ENCODE data around the gene OR6K2.

OR6K2 gene

DNA sequence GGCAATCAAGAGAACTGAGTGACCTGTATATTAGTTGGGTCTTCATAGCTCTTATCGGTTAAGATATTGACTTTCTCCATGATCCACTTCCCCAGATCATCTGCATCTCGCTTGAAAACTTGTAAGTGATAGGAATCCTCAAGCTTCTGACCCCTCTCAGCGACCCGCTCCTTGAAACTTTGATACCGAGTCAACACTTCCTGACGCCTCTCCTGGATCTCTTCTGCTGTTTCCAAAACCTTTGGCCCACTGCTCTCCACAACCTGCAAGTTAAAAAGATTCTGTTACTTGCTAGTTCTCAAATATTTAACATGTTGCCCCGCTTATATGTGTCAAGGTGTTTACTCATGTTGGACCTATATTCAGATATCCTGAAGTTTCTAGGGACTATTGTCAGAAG is 15.4 kb downstream of the OR6K2 start:
- no peak for DNase-seq

DNA sequence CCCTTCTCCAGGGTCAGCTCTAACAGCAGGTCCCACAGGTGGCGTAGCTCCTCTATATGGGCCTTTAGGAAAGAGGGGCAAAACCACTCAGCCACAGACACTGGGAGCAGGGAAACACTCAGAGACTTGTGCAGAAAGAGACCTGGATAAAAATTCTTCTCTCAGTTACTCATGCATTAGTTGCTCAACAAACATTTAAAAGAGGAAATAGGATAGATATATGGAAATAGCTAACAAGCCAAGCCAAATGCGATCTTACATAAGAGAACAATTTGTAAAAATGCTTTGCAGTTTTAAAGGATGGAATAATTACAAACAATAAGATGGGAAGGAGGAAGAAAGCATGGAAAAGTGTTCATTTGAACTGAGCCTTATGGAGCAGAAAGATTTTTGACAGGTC is 18.8 kb downstream of the OR6K2 start:
- DNase-seq = no peak

DNA sequence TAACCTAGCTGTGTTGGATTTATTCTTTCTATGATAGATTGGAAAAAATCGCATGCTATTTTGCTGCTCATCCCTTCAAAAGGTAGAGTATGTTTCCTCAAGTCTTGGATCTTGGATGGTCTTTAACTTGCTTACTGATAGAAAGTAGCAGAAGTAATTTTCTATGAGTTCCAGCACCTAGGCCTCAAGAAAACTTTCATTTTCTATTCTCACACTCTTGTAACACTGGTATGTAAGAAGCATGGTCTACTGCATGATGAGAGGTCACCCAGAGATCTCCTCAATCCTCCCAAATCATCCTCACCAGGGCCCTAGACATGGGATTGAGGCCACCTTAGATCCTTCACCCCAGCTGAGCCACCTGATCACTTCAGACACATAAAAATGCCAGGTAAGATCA is 21.2 kb downstream of the OR6K2 start:
- DNase-seq = no peak

DNA sequence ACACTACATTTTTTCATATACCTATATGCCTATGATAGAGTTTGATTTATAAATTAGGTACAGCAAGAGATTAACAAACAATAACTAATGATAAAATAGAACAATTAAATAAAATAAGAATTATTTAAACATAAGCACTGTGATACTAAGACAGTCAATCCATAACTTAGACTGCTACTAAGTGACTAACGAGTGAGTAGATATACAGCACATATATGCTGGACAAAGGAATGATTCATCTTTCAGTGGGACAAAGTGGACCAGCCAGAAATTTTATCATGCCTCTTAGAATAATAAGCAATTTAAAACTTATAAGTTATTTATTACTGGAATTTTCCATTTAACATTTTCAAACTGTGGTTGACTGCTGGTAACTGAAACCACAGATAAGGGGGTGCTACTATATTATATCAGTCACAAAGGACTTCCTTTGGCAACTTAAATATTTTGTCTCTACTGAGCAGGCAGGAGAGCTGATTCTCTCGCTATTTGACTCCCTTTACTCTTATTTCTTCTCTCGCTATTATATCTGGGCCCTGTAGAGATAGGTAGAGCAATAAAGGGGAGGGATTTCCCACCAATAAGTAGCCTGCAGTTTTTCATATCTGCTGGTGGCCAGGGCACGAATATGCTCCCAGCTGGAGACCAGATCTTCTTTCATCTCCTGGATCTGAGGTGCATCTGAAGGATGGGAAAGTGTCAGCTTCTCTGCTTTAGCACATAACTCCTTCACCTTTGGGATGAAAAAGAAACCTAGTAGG is 24.7 kb downstream of the OR6K2 start:
- DNase-seq = no peak

DNA sequence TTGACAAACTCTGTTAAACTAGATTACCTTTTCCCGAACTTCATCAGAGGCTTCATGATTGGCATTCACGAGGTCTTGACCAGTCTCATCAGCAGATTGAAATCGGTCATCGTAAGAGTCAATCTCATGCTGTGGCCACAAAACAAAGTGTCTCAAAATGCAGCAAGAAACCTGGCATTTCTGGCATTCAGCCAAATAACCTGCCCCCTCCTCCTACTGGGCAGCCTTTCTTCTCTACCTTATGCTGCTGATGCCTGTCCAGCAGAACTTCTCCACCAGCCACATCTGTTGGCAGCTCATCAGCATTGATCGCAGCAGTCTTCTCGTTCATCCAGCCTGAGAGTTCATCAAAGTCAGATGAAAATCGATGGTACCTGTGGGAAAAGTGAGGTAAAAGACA is 26.1 kb downstream of the OR6K2 start:
- DNase-seq = no peak

DNA sequence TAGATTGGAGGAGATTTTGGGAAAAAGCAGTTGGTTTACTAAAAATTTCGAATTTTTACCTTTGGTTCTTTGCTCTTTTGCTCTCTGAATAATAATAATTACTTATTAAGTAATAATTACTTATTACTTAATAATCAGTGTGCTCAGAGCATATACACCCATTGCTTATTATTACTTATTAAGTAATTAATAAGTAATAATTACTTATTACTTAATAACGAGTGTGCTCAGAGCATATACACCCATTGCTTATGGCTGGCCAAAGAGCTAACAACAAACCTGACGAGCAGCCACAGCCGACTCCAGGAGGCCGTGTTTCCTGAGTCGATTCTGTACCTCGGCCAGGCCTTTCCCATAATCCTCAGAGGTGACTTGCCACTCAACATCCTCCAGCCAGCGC is 34.4 kb downstream of the OR6K2 start:
- no peak for DNase-seq

DNA sequence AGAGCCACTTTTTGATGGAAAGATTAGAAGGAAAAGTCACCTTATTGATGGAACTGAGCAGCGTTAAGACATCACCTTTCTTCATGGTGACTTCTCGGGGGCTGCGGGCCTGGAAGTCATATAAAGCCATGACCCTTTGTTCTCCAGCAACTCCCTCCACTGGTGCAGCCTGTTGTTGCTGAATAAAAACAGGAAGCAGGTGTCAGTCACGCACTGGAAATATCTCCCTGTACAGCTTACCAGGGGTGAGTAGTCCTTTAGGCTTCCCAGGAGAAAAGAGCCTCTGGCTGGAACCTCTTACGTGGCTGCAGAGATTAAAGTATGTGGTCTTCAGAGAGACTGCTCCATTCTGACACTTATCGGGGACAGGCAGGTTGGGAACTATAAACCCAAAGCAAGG is 45.9 kb downstream of the OR6K2 start:
- no peak for DNase-seq

DNA sequence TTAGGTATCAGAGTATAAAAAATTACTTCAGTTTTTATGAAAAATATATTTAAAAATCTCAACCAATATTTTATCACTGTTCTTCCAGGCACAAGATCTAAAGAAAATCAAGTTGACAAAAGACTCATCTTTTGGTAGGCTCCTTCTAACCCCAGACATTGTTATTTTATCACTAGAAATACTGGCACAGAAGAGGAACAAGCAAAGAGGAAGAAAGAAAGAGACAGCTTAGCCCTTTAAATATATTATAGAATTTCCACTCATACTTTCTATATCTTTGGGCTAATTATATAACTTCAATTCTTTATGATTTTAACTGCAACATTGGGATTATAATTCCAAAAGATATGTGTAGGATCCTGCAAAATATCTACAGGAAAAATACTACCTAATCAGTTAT is 46.4 kb downstream of the OR6K2 start:
- DNase-seq = no peak

DNA sequence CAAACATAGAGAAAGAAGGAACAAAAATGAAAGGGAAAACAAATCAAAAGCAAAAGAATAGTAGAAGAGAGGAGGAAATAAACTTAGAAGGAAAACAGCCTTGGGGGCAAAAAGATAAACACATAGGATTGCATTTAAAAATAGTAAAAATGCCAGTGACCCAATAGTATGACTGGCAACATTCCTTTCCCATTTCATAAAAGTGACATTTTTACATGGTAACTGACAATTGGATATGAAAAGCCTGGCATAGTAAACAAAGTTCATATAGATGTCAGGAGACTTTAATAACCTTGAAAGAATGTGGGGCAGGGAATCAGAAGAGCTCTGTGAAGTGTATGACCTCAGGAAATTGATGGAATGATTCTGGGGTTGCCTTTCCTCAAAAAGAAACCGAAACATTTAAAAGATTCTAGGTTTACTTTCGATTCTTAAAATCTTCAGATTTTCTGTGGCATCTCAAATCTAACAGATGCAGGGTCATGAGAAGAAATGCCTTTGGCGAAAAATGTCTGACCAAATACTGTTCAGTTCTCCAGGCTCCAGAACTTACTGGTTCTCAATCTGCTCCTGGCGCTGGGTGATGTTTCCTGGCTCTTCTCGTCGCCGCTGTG is 47.6 kb downstream of the OR6K2 start:
- DNase-seq = no peak

Data from activated effector memory CD4-positive, alpha-beta T cell treated with Interleukin-2 at 50 U/mL for 16 hours (primary cell).